ENCODE measurements around the gene CWC22.

DNA sequence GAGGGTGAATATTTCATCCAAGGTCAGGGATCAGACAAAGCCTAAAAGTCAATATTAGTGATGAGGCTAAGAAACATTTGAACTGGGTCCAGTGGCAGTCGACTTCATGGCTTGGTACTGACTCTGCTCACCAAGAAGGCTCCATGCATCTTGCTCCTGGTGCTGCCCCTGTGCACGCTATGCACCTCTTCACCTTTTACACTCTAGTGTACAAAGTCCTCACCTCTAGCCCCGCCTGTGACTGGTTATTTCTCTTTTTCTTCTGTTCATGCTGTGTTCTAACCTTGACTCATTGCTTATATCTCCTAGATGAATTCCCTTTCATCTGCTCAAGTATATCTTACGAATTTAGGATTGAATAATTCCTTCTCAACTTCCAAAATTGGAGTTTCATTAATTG lies 93.3 kb downstream of the CWC22 start:
- TF ChIP-seq, protein P1, sequence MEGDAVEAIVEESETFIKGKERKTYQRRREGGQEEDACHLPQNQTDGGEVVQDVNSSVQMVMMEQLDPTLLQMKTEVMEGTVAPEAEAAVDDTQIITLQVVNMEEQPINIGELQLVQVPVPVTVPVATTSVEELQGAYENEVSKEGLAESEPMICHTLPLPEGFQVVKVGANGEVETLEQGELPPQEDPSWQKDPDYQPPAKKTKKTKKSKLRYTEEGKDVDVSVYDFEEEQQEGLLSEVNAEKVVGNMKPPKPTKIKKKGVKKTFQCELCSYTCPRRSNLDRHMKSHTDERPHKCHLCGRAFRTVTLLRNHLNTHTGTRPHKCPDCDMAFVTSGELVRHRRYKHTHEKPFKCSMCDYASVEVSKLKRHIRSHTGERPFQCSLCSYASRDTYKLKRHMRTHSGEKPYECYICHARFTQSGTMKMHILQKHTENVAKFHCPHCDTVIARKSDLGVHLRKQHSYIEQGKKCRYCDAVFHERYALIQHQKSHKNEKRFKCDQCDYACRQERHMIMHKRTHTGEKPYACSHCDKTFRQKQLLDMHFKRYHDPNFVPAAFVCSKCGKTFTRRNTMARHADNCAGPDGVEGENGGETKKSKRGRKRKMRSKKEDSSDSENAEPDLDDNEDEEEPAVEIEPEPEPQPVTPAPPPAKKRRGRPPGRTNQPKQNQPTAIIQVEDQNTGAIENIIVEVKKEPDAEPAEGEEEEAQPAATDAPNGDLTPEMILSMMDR (IDR thresholded peaks at IDR 0.05): no peak
- TF ChIP-seq EZH2 (IDR thresholded peaks at IDR 0.05; ENCODE audit: borderline replicate concordance, insufficient read depth, low read depth, low read length, poor library complexity, severe bottlenecking): no peak
